RWPE2 (cell line): ENCODE measurements around the gene CEACAM3.

ENCODE experiments used
- ATAC-seq: fragments of 200-7000 bp; cut with Tn5 transposase; 3 replicates; pipeline ENCODE4 v1.9.1; 2021; ENCODE audit warnings: low read depth
- DNase-seq: peaks from one replicate; pipeline ENCODE4 v3.0.0-alpha.2; 2020; ENCODE audit warnings: low spot score
- H3K27ac ChIP-seq: fragments of 450-650 bp; 2 replicates; pipeline ENCODE4 v1.5.1; 2017; ENCODE audit warnings: mild to moderate bottlenecking; ENCODE audit not compliant: poor library complexity, severe bottlenecking
- H3K27me3 ChIP-seq: fragments of 250-450 bp; sonication (Bioruptor Pico); 2 replicates; pipeline ENCODE4 v1.5.1; 2021; ENCODE audit warnings: mild to moderate bottlenecking, moderate library complexity; ENCODE audit not compliant: insufficient read depth, poor library complexity, severe bottlenecking
- H3K36me3 ChIP-seq: fragments of 250-450 bp; sonication (Bioruptor Pico); 2 replicates; pipeline ENCODE4 v1.5.1; 2020; ENCODE audit warnings: low read depth, mild to moderate bottlenecking, moderate library complexity
- H3K4me1 ChIP-seq: fragments of 250-450 bp; sonication (Bioruptor Pico); 2 replicates; pipeline ENCODE4 v1.5.1; 2021; ENCODE audit warnings: mild to moderate bottlenecking, moderate library complexity; ENCODE audit not compliant: insufficient read depth, poor library complexity, severe bottlenecking
- H3K4me3 ChIP-seq: fragments of 250-450 bp; sonication (Bioruptor Pico); 2 replicates; pipeline ENCODE4 v1.5.1; 2021; ENCODE audit warnings: mild to moderate bottlenecking, moderate library complexity; ENCODE audit not compliant: severe bottlenecking
- H3K9me3 ChIP-seq: fragments of 250-450 bp; sonication (Bioruptor Pico); 2 replicates; pipeline ENCODE4 v1.5.1; 2021; ENCODE audit warnings: mild to moderate bottlenecking, moderate library complexity; ENCODE audit not compliant: severe bottlenecking
- TF ChIP-seq, protein P1 (sequence below): fragments of 450-650 bp; IDR thresholded peaks from one replicate; pipeline ENCODE4 v1.5.1; 2017; ENCODE audit warnings: mild to moderate bottlenecking, moderate library complexity; ENCODE audit not compliant: poor library complexity, severe bottlenecking

The CEACAM3 gene

DNA sequence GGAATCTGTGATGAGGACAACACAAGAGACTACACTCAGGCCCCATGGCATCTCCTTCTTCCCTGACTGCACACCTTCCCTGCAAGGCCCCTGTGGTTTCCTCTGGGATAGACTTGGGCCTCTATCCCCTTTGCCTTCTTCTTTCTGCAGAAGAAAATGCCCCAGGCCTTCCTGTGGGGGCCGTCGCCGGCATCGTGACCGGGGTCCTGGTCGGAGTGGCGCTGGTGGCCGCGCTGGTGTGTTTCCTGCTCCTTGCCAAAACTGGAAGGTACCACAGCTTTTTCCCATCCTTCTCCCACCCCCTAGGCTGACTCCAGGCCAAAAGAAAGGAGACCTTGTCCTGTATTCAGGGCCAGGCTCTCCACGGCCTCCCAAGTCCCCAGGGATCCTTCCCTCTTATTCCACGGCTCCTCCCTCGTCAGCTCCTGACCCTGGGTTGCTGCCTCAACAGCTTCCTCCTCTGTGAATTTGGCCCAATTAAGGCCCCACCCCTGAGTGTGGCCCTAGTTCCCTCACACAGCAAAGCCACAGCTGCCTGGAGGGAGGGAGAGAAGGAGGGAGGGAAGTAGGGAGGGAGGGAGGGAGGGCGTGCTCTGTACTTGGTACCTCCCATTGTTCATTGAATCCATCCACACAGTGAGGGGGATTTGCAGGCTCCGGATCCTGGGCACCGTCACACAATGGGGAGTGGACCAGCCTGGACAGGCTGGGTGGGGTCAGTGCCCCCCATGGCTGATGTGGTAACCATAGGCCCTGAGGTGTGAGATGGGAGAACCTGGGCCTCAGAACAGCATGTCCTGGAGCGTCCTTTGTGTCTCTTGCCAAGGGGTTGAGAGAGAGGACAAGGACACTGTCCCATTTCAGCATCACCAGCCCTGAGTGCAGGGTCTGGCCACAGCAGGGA, 12.5 kb downstream of the CEACAM3 start:
- Histone ChIP-seq H3K9me3 (no peaks in the 10 kb centered on the region), H3K27me3 (no peaks in the 10 kb centered on the region), H3K27ac (no peak overlapping the region), H3K4me1 (no peaks in the 10 kb centered on the region), H3K36me3 (no peaks in the 10 kb centered on the region), H3K4me3 (no peak overlapping the region)
- ATAC-seq: no peak
- DNase-seq: no peak
- TF ChIP-seq, protein P1, sequence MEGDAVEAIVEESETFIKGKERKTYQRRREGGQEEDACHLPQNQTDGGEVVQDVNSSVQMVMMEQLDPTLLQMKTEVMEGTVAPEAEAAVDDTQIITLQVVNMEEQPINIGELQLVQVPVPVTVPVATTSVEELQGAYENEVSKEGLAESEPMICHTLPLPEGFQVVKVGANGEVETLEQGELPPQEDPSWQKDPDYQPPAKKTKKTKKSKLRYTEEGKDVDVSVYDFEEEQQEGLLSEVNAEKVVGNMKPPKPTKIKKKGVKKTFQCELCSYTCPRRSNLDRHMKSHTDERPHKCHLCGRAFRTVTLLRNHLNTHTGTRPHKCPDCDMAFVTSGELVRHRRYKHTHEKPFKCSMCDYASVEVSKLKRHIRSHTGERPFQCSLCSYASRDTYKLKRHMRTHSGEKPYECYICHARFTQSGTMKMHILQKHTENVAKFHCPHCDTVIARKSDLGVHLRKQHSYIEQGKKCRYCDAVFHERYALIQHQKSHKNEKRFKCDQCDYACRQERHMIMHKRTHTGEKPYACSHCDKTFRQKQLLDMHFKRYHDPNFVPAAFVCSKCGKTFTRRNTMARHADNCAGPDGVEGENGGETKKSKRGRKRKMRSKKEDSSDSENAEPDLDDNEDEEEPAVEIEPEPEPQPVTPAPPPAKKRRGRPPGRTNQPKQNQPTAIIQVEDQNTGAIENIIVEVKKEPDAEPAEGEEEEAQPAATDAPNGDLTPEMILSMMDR: no peak

GRCh38 chr19:41810301-41810700, 13.9 kb downstream of the CEACAM3 start:
- no peaks in the 10 kb centered on the region for H3K36me3 ChIP-seq
- TF ChIP-seq, protein P1: no peak
- no peak overlapping the region for H3K27ac ChIP-seq
- no peak for DNase-seq
- H3K9me3 ChIP-seq: no peaks in the 10 kb centered on the region
- H3K4me3 ChIP-seq: no peak overlapping the region
- no peaks in the 10 kb centered on the region for H3K4me1 ChIP-seq
- H3K27me3 ChIP-seq: no peaks in the 10 kb centered on the region
- no peak for ATAC-seq

DNA sequence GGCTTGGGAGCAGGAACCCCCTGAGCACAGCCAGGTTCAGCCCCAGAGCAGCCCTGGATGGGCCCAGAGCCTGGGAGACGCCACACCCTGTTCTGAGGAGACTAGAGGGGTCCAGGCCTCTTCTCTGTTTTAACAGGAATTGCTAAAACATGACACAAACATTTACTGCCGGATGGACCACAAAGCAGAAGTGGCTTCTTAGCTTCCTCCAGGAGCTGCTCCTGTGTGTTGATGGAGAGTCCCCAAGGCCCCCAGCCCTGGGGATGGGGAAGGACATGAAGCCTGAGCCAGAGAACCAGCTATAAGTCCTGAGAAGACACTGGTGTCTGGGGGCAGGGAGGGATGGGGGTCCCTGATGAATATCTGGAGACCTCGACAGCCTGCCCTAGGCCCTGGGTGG, 14.6 kb downstream of the CEACAM3 start:
- Histone ChIP-seq H3K4me1 (no peaks in the 10 kb centered on the region), H3K27ac (no peak overlapping the region), H3K27me3 (no peaks in the 10 kb centered on the region), H3K9me3 (no peaks in the 10 kb centered on the region), H3K36me3 (no peaks in the 10 kb centered on the region), H3K4me3 (no peak overlapping the region)
- DNase-seq (no peak), ATAC-seq (no peak)
- TF ChIP-seq, protein P1: no peak

DNA sequence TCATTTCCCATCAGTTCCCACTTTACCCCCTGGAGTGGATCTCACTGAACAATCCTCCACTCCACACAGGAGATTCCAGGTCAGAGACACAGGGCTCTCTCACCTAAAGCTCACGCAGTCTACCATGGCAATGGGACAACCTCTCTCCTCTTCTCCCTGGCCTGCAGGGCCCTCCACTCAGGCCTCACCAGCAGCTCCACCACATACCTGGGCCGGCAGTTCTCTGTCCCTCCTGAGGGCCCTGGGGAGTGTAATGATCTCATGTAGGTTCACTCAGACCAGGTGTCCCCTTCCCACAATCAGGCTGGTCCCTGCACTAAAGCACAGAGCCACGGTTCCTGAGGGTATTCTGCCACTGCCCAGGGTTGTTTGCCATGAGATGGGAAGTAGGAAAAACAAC, 15.6 kb downstream of the CEACAM3 start:
- Histone ChIP-seq H3K27ac (no peak overlapping the region), H3K9me3 (no peaks in the 10 kb centered on the region), H3K36me3 (no peaks in the 10 kb centered on the region), H3K4me1 (no peaks in the 10 kb centered on the region), H3K27me3 (no peaks in the 10 kb centered on the region), H3K4me3 (no peak overlapping the region)
- no peak for ATAC-seq
- TF ChIP-seq, protein P1: no peak
- DNase-seq: no peak

DNA sequence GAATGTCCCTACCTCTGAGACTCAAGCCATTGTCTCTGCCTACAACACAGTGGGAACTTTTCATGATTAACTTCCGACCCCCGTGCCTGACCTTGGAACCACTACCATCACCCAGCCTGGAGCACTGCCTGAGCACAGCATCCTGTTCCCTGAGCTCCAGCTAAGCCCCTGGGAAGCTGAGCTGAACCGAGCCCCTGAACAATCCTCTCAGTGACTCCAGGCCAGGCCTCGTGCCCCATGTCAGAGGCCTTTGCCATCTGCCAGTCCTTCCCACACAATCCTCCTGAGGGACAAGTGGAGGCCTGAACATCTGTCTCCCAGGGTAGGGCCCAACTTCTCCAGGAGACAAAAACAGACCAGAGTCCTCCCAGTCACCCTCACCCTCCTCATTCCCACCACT, 17.5 kb downstream of the CEACAM3 start:
- TF ChIP-seq, protein P1: no peak
- no peaks in the 10 kb centered on the region for H3K9me3 ChIP-seq
- H3K36me3 ChIP-seq: no peaks in the 10 kb centered on the region
- ATAC-seq (no peak), DNase-seq (no peak)
- peaks cover 3% of the 10 kb centered on the region for H3K27me3 ChIP-seq
- no peaks in the 10 kb centered on the region for H3K4me1 ChIP-seq
- H3K4me3 ChIP-seq: no peak overlapping the region
- no peak overlapping the region for H3K27ac ChIP-seq
